NCI-H345 treated with DMSO at 0.1 percent for 48 hours (cell line): Measurements from ENCODE around the gene VCPKMT.

Experiments used
- DNase-seq: peaks from one replicate; lab custom pipeline; 2025; ENCODE audit not compliant: unreplicated experiment; lab: John Stamatoyannopoulos, UW

VCPKMT gene

DNA sequence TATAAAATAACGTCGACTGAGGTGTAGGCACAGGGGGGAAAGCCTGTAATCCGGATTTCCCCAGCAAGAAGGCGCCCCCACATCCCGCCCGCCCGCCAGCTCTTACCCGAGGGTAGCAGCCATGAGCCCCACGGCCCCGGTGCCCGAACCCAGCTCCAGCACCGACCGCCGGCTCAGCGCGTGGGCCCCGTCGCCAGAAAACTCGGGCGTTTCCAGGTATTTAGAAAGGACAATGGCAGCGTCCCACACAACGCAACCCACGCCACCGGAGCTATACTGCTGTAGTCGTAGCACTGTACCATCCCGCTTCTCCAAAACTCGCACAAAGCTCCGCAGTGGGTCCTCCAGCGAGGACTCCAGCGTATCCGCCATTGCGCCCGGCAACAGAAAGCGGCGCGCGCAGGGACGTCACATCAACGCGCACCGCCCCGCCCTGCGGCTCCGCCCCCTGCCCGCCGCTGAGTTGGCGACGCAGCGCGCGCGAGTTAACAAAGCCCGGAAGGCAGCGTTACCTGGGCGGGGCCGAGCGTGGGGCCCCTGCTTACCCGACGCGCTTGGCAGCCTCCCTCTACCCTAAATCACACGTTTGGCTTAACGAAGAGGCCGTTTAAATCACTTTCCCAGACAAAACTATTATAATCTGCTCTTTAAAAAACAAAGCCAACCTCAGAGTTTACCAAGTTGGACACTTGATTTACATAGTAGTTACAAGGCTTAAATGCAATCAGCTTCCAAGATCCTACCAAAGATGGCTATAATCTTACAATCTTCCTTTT lies at the start of gene VCPKMT:
Gene VCPKMT (minus strand): TSS at position 392 of the 776 bp plus-strand sequence. CDS start 20 bp downstream, at position 372.
- peak; percentile 87 for DNase-seq

- DNase-seq: no peak
Measured at GRCh38 chr14:50156111-50156510, 39.7 kb upstream of the VCPKMT start.

GRCh38 chr14:50148799-50149198 lies 32.4 kb upstream of the VCPKMT start:
- DNase-seq: no peak

DNA sequence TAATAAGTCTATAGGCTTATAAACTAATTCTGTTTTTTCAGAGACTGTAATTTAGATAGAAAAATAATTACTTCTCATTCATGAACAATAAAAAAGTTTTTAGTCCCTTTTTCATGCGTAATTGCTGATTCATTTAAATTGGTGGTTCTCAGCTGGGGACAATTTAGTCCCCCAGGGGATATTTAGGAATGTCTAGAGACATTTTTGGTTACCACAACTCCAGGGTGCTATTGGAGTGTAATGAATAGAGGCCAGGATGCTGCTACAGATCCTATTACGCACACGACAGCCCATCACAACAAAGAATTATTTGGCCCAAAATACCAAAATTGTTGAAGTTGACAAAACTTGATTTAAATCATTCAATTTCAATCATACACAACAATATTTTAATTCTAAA lies 22.8 kb upstream of the VCPKMT start:
- no peak for DNase-seq

GRCh38 chr14:50127802-50128201 lies 11.4 kb upstream of the VCPKMT start:
- DNase-seq: no peak

GRCh38 chr14:50123062-50123461 lies 6.7 kb upstream of the VCPKMT start:
- DNase-seq: peak; percentile 27

GRCh38 chr14:50122291-50122690 lies 5.9 kb upstream of the VCPKMT start:
- no peak for DNase-seq

DNA sequence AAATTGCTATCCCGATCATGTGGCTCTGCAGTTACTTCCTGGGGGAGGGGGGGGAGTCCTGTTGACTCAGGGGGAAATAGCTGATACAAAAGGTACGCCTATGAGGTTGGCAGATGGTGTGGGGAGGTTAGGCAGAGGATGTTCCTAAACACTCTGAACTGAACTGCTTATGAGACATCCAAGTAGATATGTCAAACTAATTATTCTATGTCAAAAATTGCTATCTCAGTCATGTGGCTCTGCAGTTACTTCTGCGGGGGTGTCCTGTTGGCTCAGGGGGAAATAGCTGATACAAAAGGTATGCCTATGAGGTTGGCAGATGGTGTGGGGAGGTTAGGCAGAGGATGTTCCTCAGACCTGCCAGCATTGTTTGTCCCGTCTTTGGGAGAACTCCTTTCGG lies 5.1 kb upstream of the VCPKMT start:
- no peak for DNase-seq

DNA sequence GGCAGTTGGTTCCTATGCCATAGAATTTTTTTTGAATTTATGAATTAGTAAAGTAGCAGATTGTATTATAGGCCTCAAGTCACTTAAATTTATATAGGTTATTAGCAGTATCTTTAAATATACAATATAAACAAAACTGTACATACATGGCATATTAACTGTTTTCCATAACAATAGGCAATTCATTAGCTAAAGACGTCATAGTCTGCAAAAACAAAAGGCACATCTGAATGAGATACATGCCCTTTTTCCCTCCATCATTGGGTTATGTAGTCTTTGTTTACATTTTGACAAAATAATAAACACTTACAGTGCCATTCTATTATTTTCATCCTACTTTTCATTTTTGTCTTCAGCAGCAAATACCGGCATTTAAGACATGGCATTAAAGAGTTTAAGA lies 1.1 kb upstream of the VCPKMT start:
- DNase-seq: no peak

DNA sequence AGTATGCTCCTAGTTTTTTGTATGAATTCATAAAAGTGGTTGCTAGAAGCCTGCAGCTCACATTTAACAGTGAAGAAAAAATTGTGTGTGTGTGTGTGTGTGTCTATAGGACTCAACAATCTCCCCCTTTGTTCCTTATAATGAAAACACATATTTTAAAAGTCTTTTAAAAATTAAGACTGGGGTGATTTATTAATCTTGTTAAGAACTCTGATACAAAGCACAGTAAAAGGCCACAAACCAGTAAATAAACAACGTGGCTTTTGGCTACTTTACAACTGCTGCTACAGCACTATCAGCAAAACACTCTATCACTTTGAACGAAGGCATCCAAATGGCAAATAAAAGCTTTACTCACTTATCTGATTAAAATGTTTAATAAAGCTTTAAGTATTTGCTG lies 594 bp upstream of the VCPKMT start:
- DNase-seq: no peak

GRCh38 chr14:50113381-50114035 lies 2.9 kb downstream of the VCPKMT start:
- DNase-seq: no peak

DNA sequence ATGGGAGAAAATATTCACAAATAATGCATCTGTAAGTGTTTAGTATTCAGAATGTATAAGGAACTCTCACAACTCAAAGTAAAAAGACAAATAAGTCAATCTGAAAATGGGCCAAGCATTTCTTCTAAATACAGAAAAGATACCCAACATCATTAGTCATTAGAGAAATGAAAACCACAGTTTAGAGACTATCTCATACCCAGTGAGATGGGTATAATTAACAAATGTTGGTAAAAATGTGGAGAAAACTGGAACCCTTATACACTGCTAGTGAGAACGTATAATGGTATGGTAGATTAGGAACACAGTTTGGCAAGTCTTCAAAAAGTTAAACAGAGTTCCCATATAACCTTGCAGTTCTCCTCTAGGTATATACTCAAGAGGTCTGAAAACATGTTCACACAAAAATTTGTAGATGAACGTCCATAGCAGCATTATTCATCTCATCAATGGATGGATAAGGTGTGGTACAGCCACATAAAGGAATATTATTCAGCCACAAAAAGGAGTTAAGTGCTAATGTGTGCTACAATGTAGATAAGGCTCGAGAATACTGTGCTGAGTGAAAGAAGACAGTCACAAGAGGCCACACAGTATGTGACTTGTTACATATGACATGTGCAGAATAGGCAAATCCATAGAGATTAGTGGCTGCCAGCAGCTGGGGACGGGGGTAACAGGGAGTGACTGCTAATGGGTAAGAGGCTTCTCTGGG lies 5.9 kb downstream of the VCPKMT start:
- DNase-seq: no peak

DNA sequence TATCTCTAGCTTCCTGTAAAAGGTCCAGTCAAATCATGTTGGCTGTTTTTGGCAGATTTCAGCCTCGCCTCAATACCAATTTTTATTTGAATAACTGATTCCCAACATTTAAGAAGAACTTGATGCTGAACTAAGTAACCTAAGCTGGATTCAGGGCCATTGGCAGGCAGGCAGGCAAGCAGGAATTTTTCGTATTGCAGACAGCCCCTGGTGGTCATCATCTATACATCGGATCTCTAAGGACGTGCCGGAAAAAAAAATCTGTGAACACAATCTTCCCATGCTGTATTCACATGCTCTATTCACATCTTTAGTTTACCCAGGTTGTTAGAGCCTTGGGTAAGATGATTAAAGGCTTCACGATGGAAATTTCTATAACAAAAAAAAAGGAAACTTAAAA lies 7.0 kb downstream of the VCPKMT start:
- DNase-seq: no peak

DNA sequence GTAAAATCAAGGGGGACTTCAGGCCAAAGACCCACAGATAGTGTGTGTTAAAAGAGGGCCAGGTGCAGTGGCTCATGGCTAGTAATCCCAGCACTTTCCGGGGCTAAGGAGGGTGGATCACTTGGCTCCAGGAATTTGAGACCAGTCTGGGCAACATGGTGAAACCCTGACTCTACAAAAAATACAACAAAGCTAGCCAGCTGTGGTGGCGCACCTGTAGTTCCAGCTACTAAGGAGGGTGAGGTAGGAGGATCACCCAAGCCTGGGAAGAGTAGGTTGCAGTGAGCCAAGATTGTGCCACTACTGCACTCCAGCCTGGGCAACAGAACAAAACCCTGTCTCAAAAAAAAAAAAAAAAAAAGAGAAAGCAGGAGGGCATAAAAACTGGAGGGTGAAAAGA lies 8.5 kb downstream of the VCPKMT start:
- DNase-seq: no peak

- no peak for DNase-seq
Measured at GRCh38 chr14:50106178-50106577, 10.2 kb downstream of the VCPKMT start.

GRCh38 chr14:50103558-50103957 lies 12.8 kb downstream of the VCPKMT start:
- DNase-seq: no peak

DNA sequence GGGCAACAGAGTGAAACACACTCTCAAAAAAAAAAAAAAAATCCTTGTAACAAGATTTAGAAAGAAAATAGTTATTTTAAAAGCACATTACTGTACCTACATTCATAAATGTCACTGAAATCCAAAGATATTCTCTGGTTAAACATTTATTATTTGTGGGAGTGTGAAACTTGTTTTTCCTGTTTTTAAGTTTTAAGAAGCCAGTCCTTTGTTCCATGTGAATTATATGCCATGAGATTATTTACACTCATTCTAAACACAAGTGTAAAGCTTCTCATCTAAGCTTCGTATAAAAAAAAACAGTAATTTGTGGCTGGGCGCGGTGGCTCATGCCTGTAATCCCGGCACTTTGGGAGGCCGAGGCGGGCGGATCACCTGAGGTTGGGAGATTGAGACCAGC lies 15.0 kb downstream of the VCPKMT start:
- no peak for DNase-seq

GRCh38 chr14:50100805-50101204 lies 15.6 kb downstream of the VCPKMT start:
- no peak for DNase-seq

DNA sequence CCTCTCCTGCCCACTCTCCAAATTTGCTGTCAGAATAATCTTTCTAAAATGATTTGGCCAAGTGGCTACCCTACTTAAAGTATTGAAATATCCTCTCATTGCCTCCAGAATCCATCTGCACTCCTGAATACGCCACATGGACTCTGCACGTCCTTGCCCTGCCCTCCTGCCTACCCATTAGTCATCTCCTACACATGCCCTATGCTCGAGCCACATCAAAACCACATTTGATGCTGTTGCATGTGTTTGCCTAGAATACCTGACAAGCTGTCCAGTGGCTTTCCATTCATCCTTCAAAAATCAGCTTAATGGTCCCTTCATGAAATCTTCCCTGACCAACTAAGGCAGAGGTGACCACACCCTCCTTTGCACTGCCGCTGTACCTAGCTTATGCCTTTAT lies 17.0 kb downstream of the VCPKMT start:
- no peak for DNase-seq

GRCh38 chr14:50095895-50096294 lies 20.5 kb downstream of the VCPKMT start:
- no peak for DNase-seq

DNA sequence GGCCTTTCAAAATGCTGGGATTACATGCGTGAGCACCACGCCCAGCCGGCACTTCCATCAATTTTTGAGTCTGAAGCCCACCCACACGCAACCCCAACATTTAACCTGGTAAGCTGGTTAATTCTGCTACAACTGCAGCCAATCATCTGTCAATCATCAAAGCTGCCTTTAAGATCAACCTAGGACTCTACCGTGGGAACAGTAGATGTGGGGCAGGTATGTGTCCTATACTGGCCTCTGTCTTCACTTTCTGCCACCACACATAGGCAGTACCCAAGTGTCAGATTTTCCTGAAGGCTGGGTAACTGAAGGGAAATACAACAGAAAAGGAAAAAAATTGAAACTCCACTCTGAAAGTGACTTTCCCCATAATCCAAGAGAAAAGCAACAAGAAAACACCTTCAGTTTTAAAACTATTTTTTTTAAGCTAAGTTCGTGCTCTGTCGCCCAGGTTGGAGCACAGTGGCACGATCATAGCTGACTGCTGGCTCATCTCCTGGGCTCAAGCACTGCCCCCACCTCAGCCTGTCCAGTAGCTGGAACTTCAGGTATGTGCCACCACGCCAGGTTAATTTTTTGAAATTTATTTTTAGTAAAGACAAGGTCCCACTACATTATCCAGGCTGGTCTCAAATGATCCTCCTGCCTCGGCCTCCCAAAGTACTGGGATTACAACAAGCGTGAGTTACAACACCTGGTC lies 22.2 kb downstream of the VCPKMT start:
- DNase-seq: no peak
